Measurements from ENCODE around the gene PRKACB.

DNA sequence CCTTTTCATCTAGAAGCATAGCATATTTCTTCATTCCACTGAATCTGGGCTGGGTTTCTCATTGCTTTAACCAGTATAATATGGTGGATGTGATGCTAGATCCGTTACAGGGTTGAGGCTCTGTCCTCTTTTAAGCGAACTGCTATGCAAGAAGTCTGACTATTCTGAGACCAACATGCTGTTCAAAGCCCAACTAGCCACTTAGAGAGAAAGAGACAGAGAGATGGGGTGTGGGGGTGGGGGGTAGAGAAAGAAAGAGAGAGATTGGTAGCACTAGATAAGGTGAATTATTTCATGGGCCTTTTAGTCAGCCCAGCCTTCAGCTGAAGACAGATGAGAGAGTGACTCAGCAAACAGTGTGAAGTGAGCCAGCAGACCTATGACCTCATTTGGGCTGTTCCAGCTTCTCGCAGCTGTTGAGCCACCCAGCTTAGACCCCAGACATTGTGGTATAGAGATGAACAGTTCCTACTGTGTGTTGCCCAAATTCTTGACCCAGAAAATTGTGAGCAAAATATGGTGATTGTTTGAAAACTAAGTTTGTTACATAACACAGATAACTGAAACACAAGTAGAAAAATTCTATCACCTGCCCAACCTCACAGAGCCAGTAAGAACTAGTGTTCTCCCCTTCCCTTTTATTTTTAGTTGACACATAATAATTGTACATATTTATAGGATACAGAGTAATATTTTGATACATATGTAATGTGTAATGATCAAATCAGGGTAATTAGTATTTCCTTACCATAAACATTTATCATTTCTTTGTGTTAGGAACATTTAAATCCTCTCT lies 40.7 kb upstream of the PRKACB start:
- TF ChIP-seq, protein P1, sequence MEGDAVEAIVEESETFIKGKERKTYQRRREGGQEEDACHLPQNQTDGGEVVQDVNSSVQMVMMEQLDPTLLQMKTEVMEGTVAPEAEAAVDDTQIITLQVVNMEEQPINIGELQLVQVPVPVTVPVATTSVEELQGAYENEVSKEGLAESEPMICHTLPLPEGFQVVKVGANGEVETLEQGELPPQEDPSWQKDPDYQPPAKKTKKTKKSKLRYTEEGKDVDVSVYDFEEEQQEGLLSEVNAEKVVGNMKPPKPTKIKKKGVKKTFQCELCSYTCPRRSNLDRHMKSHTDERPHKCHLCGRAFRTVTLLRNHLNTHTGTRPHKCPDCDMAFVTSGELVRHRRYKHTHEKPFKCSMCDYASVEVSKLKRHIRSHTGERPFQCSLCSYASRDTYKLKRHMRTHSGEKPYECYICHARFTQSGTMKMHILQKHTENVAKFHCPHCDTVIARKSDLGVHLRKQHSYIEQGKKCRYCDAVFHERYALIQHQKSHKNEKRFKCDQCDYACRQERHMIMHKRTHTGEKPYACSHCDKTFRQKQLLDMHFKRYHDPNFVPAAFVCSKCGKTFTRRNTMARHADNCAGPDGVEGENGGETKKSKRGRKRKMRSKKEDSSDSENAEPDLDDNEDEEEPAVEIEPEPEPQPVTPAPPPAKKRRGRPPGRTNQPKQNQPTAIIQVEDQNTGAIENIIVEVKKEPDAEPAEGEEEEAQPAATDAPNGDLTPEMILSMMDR (IDR thresholded peaks at IDR 0.05; ENCODE audit: low read depth, low read length, missing input control): no peak
- TF ChIP-seq, protein P2, sequence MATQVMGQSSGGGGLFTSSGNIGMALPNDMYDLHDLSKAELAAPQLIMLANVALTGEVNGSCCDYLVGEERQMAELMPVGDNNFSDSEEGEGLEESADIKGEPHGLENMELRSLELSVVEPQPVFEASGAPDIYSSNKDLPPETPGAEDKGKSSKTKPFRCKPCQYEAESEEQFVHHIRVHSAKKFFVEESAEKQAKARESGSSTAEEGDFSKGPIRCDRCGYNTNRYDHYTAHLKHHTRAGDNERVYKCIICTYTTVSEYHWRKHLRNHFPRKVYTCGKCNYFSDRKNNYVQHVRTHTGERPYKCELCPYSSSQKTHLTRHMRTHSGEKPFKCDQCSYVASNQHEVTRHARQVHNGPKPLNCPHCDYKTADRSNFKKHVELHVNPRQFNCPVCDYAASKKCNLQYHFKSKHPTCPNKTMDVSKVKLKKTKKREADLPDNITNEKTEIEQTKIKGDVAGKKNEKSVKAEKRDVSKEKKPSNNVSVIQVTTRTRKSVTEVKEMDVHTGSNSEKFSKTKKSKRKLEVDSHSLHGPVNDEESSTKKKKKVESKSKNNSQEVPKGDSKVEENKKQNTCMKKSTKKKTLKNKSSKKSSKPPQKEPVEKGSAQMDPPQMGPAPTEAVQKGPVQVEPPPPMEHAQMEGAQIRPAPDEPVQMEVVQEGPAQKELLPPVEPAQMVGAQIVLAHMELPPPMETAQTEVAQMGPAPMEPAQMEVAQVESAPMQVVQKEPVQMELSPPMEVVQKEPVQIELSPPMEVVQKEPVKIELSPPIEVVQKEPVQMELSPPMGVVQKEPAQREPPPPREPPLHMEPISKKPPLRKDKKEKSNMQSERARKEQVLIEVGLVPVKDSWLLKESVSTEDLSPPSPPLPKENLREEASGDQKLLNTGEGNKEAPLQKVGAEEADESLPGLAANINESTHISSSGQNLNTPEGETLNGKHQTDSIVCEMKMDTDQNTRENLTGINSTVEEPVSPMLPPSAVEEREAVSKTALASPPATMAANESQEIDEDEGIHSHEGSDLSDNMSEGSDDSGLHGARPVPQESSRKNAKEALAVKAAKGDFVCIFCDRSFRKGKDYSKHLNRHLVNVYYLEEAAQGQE (IDR thresholded peaks at IDR 0.05): no peak
- TF ChIP-seq GABPA (IDR thresholded peaks at IDR 0.05 in 1 of 2, conservative IDR thresholded peaks at IDR 0.05 in 1 of 2): no peak
- TF ChIP-seq, protein P3, sequence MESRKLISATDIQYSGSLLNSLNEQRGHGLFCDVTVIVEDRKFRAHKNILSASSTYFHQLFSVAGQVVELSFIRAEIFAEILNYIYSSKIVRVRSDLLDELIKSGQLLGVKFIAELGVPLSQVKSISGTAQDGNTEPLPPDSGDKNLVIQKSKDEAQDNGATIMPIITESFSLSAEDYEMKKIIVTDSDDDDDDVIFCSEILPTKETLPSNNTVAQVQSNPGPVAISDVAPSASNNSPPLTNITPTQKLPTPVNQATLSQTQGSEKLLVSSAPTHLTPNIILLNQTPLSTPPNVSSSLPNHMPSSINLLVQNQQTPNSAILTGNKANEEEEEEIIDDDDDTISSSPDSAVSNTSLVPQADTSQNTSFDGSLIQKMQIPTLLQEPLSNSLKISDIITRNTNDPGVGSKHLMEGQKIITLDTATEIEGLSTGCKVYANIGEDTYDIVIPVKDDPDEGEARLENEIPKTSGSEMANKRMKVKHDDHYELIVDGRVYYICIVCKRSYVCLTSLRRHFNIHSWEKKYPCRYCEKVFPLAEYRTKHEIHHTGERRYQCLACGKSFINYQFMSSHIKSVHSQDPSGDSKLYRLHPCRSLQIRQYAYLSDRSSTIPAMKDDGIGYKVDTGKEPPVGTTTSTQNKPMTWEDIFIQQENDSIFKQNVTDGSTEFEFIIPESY (IDR thresholded peaks at IDR 0.05): no peak
- TF ChIP-seq YY1 (IDR thresholded peaks at IDR 0.05): no peak
- TF ChIP-seq TAF1 (conservative IDR thresholded peaks at IDR 0.05): no peak
- no peak for TF ChIP-seq HNF4G (IDR thresholded peaks at IDR 0.05)
- no peak for TF ChIP-seq RAD21 (IDR thresholded peaks at IDR 0.05)
- no peak for TF ChIP-seq FOXA2 (IDR thresholded peaks at IDR 0.05)
- TF ChIP-seq, protein P4, sequence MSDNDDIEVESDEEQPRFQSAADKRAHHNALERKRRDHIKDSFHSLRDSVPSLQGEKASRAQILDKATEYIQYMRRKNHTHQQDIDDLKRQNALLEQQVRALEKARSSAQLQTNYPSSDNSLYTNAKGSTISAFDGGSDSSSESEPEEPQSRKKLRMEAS (IDR thresholded peaks at IDR 0.05): no peak
- no peak for TF ChIP-seq SP1 (IDR thresholded peaks at IDR 0.05)
- TF ChIP-seq, protein P5, sequence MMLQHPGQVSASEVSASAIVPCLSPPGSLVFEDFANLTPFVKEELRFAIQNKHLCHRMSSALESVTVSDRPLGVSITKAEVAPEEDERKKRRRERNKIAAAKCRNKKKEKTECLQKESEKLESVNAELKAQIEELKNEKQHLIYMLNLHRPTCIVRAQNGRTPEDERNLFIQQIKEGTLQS (IDR thresholded peaks at IDR 0.05): no peak
- no peak for TF ChIP-seq FOXA1 (IDR thresholded peaks at IDR 0.05)
